Cerebellar cortex (tissue), 1 donor: ENCODE data around the gene ENDOV.

Source experiments
- DNase-seq: peaks from one replicate; pipeline ENCODE4 v3.0.0-alpha.2; 2015; ENCODE audit warnings: low spot score

Gene ENDOV

GRCh38 chr17:80449930-80450576, 35.1 kb downstream of the ENDOV start:
- DNase-seq = no peak

GRCh38 chr17:80451104-80451775, 36.3 kb downstream of the ENDOV start:
- no peak for DNase-seq

GRCh38 chr17:80452173-80452915, 37.4 kb downstream of the ENDOV start:
- DNase-seq = peak; percentile 93

DNA sequence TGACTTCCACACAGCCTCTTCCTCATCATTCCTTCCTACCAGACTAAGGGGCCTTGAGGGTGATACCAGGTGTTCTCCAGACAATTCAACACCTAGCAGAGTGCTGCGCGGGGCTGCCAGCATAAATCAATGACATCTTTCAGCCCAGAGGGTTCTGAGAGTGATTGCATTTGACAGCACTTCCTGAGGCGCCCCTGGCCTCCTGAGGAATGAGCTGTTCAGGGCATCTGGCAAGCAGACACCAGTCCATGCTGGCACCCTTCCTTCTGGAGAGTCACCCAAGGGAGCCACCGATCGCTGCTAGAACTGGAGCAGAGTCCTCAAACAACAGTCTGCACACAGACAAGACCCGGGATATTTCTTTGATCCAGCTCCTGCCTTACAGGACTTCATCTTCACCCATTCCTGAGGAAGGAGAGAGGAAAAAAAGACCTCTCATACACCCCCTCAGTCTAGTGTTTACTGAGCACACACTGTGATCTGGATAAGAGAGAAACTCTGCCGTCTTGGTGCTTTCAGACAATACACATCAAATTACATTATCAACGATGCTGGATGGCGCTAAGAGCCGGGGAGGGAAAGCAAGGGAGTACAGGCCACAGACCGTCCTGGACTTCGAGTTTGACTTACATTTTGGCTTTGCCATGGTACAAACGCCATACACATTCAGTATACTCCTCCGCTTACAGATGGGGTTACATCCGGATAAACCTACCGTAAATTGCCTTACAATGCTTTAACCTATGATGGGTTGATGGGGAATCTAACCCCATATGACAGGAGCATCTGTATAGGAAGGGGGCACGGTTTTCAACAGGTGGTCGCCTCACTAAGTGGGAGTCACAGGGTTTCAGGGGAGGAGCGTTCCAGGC, 38.4 kb downstream of the ENDOV start:
- no peak for DNase-seq

GRCh38 chr17:80453998-80454556, 39.1 kb downstream of the ENDOV start:
- no peak for DNase-seq

- DNase-seq = peak; percentile 93
These were observed 39.8 kb downstream of the ENDOV start for GRCh38 chr17:80454557-80455335.

- DNase-seq = peak; percentile 59
These were observed 40.4 kb downstream of the ENDOV start for GRCh38 chr17:80455336-80455710.

DNA sequence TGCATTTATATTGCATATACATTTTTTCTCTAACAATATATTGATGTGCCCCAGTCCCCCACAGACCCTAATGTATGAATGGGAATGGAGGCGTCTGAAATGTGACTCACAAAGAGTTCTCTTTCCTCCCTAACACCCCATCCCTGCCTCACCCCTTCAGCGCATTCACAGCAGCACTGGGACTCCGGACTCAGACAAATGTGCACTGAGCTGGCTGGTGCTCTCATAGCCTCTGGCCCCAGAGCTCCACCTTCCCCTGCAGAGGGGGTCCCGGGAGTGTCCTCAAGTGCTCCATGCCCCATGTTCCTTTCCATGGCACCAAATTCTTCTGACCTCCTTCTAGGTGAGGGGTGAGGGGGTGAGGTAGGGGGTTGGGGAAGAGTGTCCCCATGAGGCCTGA, 40.8 kb downstream of the ENDOV start:
- no peak for DNase-seq

GRCh38 chr17:80456465-80457235, 41.7 kb downstream of the ENDOV start:
- DNase-seq = no peak

DNA sequence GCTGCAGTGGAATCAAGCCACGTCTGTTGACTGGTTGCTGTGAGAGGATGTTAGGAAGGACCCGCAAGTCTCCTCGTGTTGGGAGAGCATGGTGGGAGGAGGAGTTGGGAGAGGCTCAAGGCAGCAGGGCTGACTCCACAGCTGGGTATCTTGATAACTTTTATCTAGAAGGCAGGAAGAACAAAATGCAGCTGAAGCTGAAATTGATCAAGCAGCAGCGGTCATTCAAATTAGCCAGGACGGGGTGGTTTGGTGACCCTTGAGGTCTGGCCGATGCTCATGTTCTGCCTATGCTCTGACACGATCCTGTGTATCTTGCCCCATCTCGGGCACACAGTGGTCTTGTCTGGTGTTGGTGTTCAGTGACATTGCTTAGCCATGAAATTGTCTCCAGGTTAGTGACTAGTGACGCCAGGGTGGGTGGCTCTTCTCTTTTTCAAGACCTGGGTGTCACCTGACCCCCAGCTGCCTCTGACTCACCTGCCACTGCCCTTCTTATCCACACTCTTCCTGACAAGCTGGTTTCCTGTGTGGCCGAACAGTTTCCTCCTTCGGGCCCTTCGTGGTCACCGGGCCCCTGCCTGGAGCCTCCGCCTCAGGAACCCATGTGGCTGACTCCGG, 42.4 kb downstream of the ENDOV start:
- DNase-seq = no peak

- DNase-seq = no peak
These were observed 43.0 kb downstream of the ENDOV start for GRCh38 chr17:80458016-80458415.

GRCh38 chr17:80459234-80459633, 44.3 kb downstream of the ENDOV start:
- no peak for DNase-seq

DNA sequence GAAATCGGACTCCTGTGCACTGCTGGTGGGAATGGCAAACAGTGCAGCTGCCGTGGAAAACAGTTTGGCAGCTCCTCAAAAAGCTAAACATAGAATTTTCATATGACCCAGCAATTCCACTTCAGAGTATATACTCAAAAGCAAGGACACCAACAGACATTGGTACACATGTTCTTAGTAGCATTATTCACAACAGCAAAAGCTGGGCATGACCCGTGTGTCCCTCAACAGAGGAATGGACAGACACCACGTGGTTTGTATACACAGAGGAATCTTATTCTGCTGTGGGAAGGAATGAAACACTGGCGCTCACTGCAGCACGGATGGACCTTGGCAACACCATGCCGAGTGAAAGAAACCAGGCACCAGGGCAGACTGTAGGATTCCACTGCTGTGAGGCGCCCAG, 45.5 kb downstream of the ENDOV start:
- DNase-seq = peak; percentile 60

GRCh38 chr17:80461528-80462160, 46.7 kb downstream of the ENDOV start:
- peak; percentile 85 for DNase-seq

- DNase-seq = no peak
These were observed 48.9 kb downstream of the ENDOV start for GRCh38 chr17:80463784-80464400.

DNA sequence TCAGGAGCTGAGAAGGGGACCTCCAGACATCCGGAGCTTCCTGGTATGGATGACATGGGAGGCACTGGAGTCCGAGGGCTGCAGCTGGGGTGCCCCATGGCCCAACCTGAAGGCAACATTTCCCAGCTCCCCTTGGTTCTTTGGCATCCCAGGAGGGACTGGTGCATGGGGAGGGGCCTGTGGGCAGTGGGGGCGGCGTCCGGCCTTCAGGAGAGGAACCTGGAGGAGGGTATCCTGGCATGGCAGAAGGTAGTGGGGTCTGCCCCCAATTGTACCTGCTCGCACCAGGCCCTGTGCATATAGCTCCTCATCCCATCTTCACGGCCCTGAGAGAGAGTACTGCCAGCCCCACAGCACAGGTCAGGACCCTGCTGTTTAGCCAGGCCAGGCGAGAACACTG, 49.5 kb downstream of the ENDOV start:
- DNase-seq = no peak

- DNase-seq = no peak
These were observed 50.5 kb downstream of the ENDOV start for GRCh38 chr17:80465327-80465974.

DNA sequence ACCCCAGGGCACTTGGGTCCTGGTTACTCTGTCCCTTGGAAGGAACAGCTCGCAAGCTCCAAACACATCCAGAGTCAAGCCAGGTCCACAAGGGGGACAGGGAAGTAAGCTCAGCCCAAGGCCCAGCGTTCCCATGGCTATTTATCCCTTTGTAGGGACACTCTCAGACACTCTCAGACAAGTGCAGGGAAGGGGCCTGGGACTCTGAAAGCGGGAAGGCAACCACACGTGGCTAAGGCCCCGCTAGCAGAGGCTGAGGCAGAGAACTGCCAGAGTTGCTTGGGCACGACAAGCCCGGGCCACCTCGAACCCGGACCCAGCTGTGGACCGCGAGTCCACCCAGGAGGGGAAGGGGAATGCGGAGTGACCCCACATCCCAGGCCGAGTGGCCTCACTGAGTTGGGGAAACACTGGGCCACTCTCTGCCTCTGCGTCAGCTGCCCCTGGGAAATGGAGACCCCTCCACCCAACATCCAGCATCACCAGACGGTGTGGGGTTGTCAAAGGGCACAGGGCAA, 51.3 kb downstream of the ENDOV start:
- DNase-seq = no peak
